T-helper 22 cell (primary cell): Measurements from ENCODE around the gene ADGRB3.
"Not testable (repeated sequence)": the region's sequence is repeated elsewhere in the genome, so short reads cannot be mapped to it uniquely, and the experiment has no call there.

Source experiments
- DNase-seq: peaks from one replicate; pipeline ENCODE4 v3.0.0-alpha.2; 2020; ENCODE audit warnings: low read depth

Gene ADGRB3

GRCh38 chr6:68947721-68948120, 312.6 kb downstream of the ADGRB3 start:
- no peak for DNase-seq

GRCh38 chr6:68951270-68951669, 316.2 kb downstream of the ADGRB3 start:
- no peak for DNase-seq

- DNase-seq, result no peak
Observed at GRCh38 chr6:68958327-68958726, 323.2 kb downstream of the ADGRB3 start.

GRCh38 chr6:68967549-68968300, 332.6 kb downstream of the ADGRB3 start:
- no peak for DNase-seq

- no peak for DNase-seq
Observed at GRCh38 chr6:68968301-68968649, 333.2 kb downstream of the ADGRB3 start.

- DNase-seq, result no peak
Observed at GRCh38 chr6:68973066-68973465, 338.0 kb downstream of the ADGRB3 start.

- no peak for DNase-seq
Observed at GRCh38 chr6:68975064-68975463, 340.0 kb downstream of the ADGRB3 start.

GRCh38 chr6:68975816-68976215, 340.7 kb downstream of the ADGRB3 start:
- no peak for DNase-seq

- no peak for DNase-seq
Observed at GRCh38 chr6:68976260-68976659, 341.2 kb downstream of the ADGRB3 start.

GRCh38 chr6:68978411-68978810, 343.3 kb downstream of the ADGRB3 start:
- no peak for DNase-seq

- not testable (repeated sequence) for DNase-seq
Observed at GRCh38 chr6:68981668-68982067, 346.6 kb downstream of the ADGRB3 start.

GRCh38 chr6:68988698-68989097, 353.6 kb downstream of the ADGRB3 start:
- no peak for DNase-seq

GRCh38 chr6:68990317-68990716, 355.2 kb downstream of the ADGRB3 start:
- no peak for DNase-seq

GRCh38 chr6:68993911-68994310, 358.8 kb downstream of the ADGRB3 start:
- no peak for DNase-seq

- no peak for DNase-seq
Observed at GRCh38 chr6:68994521-68994920, 359.4 kb downstream of the ADGRB3 start.

GRCh38 chr6:69005199-69005598, 370.1 kb downstream of the ADGRB3 start:
- DNase-seq, result no peak

- DNase-seq, result no peak
Observed at GRCh38 chr6:69007781-69008180, 372.7 kb downstream of the ADGRB3 start.

GRCh38 chr6:69012211-69012610, 377.1 kb downstream of the ADGRB3 start:
- DNase-seq, result no peak

- no peak for DNase-seq
Observed at GRCh38 chr6:69012876-69013275, 377.8 kb downstream of the ADGRB3 start.

- no peak for DNase-seq
Observed at GRCh38 chr6:69018906-69019305, 383.8 kb downstream of the ADGRB3 start.

- DNase-seq, result no peak
Observed at GRCh38 chr6:69019832-69020231, 384.8 kb downstream of the ADGRB3 start.

GRCh38 chr6:69022993-69023392, 387.9 kb downstream of the ADGRB3 start:
- DNase-seq, result no peak

- no peak for DNase-seq
Observed at GRCh38 chr6:69026243-69026642, 391.2 kb downstream of the ADGRB3 start.

GRCh38 chr6:69026715-69027114, 391.6 kb downstream of the ADGRB3 start:
- no peak for DNase-seq
